HG03575 (cell line): ENCODE measurements around the gene PEAR1.
"Not testable (repeated sequence)": the region's sequence is repeated elsewhere in the genome, so short reads cannot be mapped to it uniquely, and the experiment has no call there.

Experiments used
- ATAC-seq: cut with Tn5 transposase; IDR thresholded peaks from one replicate; pipeline ENCODE4 v1.9.1; 2021; ENCODE audit not compliant: unreplicated experiment, insufficient number of reproducible peaks, low FRiP score; ENCODE audit errors: extremely low read depth

Gene PEAR1

GRCh38 chr1:156911577-156912298 lies 18.2 kb downstream of the PEAR1 start:
- ATAC-seq, result no peak

DNA sequence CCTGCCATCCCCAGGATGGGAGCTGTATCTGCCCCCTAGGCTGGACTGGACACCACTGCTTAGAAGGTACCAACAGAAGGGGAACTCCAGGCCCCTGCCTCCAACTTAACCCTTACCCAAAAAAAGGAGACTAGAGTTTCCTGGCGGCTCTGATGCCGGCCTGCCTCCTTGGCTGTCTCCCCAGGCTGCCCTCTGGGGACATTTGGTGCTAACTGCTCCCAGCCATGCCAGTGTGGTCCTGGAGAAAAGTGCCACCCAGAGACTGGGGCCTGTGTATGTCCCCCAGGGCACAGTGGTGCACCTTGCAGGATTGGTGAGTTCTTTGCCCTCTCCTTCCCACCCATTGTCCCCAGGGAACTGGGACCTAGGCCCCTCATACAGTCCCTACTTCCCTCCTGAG lies 18.8 kb downstream of the PEAR1 start:
- no peak for ATAC-seq

GRCh38 chr1:156912861-156913808 lies 19.6 kb downstream of the PEAR1 start:
- no peak for ATAC-seq

DNA sequence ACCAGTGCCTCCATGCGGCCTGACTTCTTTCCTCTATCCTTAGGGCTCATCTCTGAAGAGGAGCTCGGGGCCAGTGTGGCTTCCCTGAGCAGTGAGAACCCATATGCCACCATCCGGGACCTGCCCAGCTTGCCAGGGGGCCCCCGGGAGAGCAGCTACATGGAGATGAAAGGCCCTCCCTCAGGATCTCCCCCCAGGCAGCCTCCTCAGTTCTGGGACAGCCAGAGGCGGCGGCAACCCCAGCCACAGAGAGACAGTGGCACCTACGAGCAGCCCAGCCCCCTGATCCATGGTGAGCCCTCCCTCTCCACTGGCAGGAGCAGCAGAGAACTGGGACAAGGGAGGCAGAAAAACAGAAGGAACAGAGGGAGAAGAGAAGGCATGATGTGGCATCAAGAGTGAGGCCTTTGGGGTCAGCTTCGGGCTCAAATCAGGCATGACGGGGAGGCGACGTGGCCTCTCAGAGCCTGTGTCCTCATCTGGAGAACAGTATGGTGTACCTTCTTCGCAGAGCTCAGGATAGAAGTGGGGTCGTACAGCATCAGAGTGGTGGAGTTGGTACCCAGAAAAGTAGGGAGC lies 20.4 kb downstream of the PEAR1 start:
- no peak for ATAC-seq

DNA sequence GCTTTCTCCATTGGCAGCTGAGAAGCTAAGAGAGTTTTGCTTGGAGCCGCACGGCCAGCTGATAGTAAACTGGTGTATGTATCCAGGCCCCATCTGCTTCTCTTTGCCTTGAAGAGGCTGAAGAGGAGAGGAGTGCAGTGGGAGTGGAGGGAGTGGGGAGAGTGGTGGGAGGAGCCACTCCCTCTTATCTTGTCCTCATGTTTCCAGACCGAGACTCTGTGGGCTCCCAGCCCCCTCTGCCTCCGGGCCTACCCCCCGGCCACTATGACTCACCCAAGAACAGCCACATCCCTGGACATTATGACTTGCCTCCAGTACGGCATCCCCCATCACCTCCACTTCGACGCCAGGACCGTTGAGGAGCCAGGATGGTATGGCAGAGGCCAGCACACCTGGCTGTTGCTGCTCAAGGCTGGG lies 20.9 kb downstream of the PEAR1 start:
- no peak for ATAC-seq

DNA sequence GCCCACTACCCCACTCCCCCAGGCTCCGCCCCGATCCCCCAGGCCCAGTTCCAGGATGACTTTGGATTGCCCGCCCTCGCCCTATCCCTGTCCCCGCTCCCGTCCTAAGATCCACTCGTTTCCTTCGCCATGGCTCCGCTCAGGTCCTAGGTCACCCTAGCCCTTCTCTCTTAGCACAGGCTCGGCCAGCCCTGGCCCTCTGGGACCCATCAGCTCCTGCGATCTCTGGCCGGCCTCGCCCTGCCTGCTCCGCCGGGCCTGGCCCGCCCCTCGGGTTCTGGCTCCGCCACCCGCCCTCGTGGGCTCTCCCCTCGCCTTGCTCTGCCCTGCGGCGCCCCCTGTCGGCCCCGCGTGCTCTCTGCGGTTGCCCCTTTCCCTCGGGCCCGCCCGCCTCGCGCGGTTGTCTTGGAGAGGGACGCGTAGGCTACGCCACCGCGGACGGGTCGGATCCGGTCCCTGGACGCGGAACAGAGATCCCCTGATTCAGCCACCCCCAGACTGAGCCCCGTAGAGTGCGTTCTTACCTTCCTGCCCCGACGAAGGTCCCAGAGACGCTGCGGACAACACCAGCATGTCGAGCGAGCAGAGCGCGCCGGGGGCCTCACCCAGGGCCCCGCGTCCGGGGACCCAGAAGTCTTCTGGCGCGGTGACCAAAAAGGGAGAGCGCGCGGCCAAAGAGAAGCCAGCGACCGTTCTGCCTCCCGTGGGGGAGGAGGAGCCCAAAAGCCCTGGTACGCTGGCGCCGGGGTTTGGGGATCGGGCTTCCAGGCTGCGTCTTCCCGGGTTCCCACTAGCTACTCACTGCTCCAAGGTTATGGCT lies 26.9 kb downstream of the PEAR1 start, which contains the start of gene LRRC71:
Gene LRRC71, plus strand, starts transcription at position 400 of the 820 bp plus-strand sequence. Its CDS starts 172 bp downstream, at position 572.
- no peak for ATAC-seq

DNA sequence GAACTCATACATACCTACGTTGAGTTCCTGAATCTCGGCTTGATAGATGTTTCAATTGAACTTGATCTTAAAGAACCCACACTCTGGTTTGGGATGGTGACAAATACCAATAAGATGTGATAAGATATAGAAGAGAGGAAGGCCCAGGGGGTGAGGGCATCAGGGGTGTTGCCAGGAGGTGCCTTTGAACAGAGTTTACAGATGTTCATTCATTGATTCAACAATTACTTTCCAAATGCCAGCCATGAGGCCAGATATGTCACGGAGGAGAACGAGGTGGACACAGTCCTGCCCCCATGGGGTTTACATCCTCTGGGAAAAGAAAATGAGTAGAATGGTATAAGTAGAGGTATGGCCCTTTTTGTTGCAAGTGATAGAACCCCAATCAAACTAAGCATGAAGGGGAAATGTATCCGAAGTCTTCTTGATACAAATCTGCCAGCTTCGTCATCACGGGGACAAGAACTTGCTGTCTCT lies 27.6 kb downstream of the PEAR1 start:
- ATAC-seq, result no peak

GRCh38 chr1:156922986-156923669 lies 29.6 kb downstream of the PEAR1 start:
- ATAC-seq, result no peak

DNA sequence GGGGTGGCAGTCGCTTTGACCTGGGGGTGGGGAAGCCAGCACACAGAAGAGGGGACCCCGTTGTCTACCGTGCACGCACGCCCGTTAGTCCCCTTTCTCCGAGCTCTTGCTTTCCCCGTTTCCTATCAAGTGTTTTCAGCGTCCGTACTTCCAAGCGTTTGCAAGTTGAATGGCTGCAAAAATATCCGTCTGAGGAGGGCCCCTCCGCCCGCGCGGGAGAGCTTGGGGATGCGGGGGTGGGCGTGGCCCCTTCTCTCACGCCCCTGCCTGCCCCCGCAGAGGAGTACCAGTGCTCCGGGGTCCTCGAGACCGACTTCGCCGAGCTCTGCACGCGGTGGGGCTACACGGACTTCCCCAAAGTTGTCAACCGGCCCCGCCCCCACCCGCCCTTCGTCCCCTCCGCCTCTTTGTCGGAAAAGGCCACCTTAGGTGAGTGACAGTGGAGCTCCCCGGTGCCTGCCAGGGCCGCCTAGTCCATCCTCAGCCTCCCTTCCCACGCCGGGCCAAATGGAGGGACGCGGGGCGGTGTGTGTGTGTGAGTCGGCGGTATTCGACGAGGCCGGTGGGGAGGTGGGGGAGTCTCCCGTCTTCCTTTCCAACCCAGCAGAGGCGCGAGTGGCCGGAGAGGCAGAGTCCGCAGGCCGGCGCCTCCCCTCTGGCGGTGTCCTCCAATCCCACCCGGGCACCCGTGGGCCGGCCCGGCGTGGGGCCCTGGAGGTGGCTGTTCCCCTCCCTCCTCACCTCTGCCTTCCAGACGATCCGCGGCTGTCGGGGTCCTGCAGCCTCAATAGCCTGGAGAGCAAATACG lies 30.4 kb downstream of the PEAR1 start:
- no peak for ATAC-seq

DNA sequence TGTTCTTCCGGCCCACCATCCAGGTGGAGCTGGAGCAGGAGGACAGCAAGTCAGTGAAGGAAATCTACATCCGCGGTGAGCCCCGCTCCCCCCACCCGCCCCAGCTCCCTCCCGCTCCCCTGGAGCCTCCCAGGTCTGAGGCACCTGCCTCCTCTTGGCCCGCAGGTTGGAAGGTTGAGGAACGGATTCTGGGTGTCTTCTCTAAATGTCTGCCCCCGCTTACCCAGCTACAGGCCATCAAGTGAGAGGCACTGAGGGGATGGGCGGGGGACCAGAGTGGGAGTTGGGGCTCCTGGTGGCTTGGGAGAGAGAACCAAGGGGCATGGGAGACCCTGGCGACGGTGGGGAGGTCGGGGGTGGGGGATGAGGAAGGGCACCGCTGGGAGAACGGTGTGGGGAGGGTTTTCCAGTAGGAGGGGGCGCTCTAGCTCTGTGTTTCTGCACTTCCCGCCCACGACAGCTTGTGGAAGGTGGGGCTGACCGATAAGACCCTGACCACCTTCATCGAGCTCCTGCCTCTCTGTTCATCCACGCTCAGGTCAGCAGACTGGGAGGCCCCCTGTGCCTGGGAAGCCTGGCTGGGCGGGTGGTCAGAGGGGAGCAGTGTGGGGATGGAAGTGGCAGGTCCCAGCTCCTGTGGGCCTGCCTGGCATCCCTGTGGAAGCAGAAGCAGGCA lies 31.1 kb downstream of the PEAR1 start:
- ATAC-seq, result no peak

GRCh38 chr1:156925154-156926010 lies 31.9 kb downstream of the PEAR1 start:
- ATAC-seq, result no peak

- no peak for ATAC-seq
Observed at GRCh38 chr1:156926175-156926574, 32.7 kb downstream of the PEAR1 start.

- not testable (repeated sequence) for ATAC-seq
Observed at GRCh38 chr1:156926695-156927094, 33.2 kb downstream of the PEAR1 start.

DNA sequence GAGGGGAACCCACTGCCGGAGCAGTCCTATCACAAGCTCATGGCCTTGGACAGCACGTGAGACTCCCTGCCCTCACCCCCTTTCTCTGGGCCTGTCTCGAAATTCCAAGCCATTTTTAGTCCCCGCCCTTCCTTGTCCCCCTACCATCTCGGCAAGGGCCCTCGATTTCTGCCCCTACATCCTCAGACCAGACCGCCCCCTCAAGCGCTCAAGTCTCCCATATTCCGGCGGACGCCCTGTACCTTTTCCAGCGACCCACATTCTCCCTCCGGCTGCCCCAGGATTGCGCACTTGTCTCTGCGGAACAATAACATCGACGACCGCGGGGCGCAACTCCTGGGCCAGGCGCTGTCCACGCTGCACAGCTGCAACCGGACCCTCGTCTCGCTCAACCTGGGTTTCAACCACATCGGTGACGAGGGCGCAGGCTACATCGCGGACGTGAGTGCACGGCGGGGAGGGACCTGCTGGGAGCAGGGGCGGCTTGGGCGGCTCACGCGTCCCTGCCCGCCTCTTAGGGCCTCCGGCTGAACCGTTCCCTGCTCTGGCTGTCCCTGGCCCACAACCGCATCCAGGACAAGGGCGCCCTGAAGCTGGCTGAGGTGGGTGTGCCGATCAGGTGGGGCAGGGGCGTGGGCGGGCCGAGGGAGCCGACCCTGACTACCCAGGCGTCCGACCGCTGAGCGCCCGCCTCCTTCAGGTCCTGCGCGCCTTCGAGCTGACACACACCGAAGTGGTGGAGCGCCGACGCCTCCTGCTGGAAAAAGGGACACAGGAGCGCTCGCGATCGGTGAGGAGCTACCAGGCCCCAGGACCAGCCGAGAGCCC lies 33.9 kb downstream of the PEAR1 start:
- no peak for ATAC-seq

GRCh38 chr1:156928043-156928602 lies 34.6 kb downstream of the PEAR1 start:
- ATAC-seq, result no peak
